ENCODE results near the gene HSD17B1. TPM values are rescaled to one million over a fixed set of nuclear protein-coding genes. Genes with fewer than 3 reads are reported as not detected.

HSD17B1 gene
- total RNA-seq, 1 experiment from 2014 or later: 1.5 TPM

- peak overlapping the region; percentile 86 for H3K4me2 ChIP-seq (ENCODE audit: insufficient read depth, insufficient read length, low read length)
- no peak overlapping the region for H3K27ac Mint-ChIP-seq
Observed at GRCh38 chr17:42563543-42563942, 10.8 kb downstream of the HSD17B1 start.

More at GRCh38 chr17:42563543-42563942, 10.8 kb downstream of the HSD17B1 start:
- Mint-ChIP-seq H3K9me3 (no peaks in the 10 kb centered on the region), H3K4me3 (peak overlapping the region; percentile 94 to 95), H3K4me1 (peaks cover 17 to 25% of the 10 kb centered on the region in 2 experiments), H3K36me3 (ENCODE audit: insufficient read depth in 1 of 3, low read depth in 3 of 3) (peaks cover 3 to 34% (median 26%) of the 10 kb centered on the region in 3 experiments; a peak in 6 of 7 replicates), H3K27me3 (ENCODE audit: low read depth) (no peaks in the 10 kb centered on the region)
- Histone ChIP-seq H3K9me3 (ENCODE audit: control insufficient read depth, low read depth, low read length) (no peaks in the 10 kb centered on the region), H2AFZ (ENCODE audit: low read length) (no peak overlapping the region), H3K23ac (ENCODE audit: insufficient read length, low read depth, low read length) (no peak overlapping the region), H3K79me2 (ENCODE audit: insufficient read depth, low read length) (peaks cover 7% of the 10 kb centered on the region; the same call in 1 of the 2 replicates), H2BK15ac (ENCODE audit: low read depth, low read length) (no peak overlapping the region), H4K20me1 (ENCODE audit: control insufficient read depth, insufficient read depth, insufficient read length) (no peaks in the 10 kb centered on the region), H3K18ac (ENCODE audit: insufficient read length, low read depth, low read length) (no peak overlapping the region), H2BK120ac (ENCODE audit: low read depth, low read length, poor library complexity, severe bottlenecking) (no peak overlapping the region), H2BK5ac (ENCODE audit: insufficient read length, low read length) (no peak overlapping the region), H3K14ac (ENCODE audit: insufficient read depth, low read length) (no peak overlapping the region), H3K9ac (ENCODE audit: extremely low read depth, insufficient read length, low read length) (no peak overlapping the region), H2AK5ac (ENCODE audit: insufficient read length, low read length) (no peak overlapping the region), H3K4me1 (ENCODE audit: insufficient read depth, low read length) (peaks cover 2% of the 10 kb centered on the region; the same call in 1 of the 2 replicates), H3K79me1 (ENCODE audit: insufficient read depth, low read depth, low read length, poor library complexity, severe bottlenecking) (peaks cover 4% of the 10 kb centered on the region), H3K4ac (ENCODE audit: low read depth, low read length) (no peak overlapping the region), H3K27me3 (ENCODE audit: insufficient read depth, low read length) (no peaks in the 10 kb centered on the region), H3T11ph (ENCODE audit: low read length) (no peak overlapping the region), H3K27ac (ENCODE audit: insufficient read length, low read depth, low read length) (no peak overlapping the region), H4K8ac (replicated peaks; ENCODE audit: insufficient read length, low read depth, low read length) (no peak overlapping the region), H2BK12ac (ENCODE audit: insufficient read length, low read depth, low read length) (no peak overlapping the region), H3K23me2 (ENCODE audit: insufficient read length, low read depth, low read length, poor library complexity, severe bottlenecking) (peaks cover 16% of the 10 kb centered on the region), H4K91ac (ENCODE audit: insufficient read length, low read depth, low read length) (no peak overlapping the region), H3K56ac (ENCODE audit: insufficient read length, low read depth, low read length) (no peak overlapping the region), H4K5ac (ENCODE audit: insufficient read length, low read depth, low read length) (no peak overlapping the region), H2BK20ac (ENCODE audit: low read depth, low read length, poor library complexity, severe bottlenecking) (no peak overlapping the region)
- TF ChIP-seq CTCF (conservative IDR thresholded peaks at IDR 0.05): no peak
- WGBS (ENCODE audit: extremely low coverage, insufficient read length, low lambda C conversion rate): no CpG with 5 or more reads among the region's 1 CpG
- no peak for DNase-seq
